Activated T-cell treated with anti-CD3 and anti-CD28 coated beads for 48 hours (primary cell): ENCODE measurements around the gene ATP7A.
"Not testable (repeated sequence)": the region's sequence is repeated elsewhere in the genome, so short reads cannot be mapped to it uniquely, and the experiment has no call there.

Source experiments
- DNase-seq: peaks from one replicate; pipeline ENCODE4 v3.0.0-alpha.2; 2020; ENCODE audit warnings: low read depth

Gene ATP7A

GRCh38 chrX:78037881-78038280 lies 127.4 kb downstream of the ATP7A start:
- no peak for DNase-seq

DNA sequence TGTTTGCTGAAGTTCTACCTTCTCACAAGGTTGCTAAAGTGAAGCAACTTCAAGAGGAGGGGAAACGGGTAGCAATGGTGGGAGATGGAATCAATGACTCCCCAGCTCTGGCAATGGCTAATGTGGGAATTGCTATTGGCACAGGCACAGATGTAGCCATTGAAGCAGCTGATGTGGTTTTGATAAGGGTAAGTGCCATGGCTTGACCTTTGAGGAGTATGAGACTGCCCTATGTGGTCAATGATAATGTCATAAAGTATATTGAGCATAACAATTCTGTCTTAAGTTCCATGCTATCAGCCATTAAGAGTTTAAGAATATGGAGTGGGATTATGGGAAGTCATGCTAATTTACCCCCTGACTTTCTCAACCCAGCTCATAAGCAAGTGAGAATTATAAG lies 132.1 kb downstream of the ATP7A start:
- DNase-seq, result no peak

GRCh38 chrX:78046362-78046761 lies 135.9 kb downstream of the ATP7A start:
- no peak for DNase-seq

DNA sequence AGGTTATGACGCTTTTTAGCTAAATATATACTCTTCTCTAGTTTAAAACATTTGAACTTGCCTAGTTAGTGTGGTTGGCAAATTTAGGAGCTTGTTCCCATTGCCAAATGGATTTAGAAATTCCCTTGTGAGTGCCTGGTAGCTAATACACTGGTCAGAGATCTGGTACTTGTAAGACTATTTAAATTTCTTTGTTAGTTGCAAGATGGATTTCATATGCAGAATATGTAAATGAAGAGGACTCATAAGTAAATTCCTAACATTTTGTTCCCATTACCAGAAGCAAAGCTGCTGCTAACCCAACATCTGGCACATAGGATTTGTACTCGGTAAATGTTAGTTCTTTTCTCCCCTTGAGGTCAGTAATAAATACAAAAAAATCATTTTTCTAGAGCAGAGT lies 137.6 kb downstream of the ATP7A start:
- DNase-seq, result no peak

DNA sequence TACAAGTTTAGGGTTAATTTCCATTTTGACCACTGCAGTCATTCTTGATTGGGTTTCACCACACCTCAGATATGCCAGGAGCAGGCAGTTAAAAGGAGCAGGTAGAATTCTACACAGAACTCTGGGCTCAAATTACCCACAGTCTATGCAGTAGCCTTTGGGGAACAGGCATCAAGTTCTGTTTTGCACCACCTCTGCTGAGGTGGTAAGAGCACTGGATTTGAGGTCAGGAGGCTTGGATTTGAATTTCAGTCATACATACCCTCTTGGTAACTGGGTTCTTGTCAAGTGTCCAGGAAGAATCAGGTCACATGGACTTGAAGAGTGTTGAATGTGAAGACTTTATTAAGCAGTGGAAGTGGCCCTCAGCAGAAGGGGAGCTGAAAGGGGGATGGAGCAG lies 153.2 kb downstream of the ATP7A start:
- DNase-seq, result no peak

DNA sequence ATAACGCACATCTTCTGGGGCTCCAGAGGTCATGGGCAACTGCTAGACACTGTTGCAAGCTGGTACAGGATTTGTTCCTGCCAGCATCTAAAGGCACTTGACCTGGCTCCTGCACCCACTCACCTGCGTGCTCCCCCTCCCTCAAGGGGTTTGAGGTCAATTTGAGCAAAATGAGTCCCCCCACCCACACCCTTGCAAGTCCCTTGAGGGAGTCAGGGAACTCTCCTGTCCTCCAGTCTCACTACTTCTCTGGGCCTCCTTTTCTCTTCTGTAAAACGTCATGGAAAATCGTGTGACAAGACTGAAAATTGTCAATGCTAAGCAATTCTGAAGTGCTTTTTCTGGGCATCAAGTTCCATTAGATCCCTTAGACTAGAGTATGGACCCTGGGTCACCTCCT lies 153.7 kb downstream of the ATP7A start:
- DNase-seq, result no peak

GRCh38 chrX:78064698-78065601 lies 154.5 kb downstream of the ATP7A start:
- DNase-seq, result not testable (repeated sequence)

DNA sequence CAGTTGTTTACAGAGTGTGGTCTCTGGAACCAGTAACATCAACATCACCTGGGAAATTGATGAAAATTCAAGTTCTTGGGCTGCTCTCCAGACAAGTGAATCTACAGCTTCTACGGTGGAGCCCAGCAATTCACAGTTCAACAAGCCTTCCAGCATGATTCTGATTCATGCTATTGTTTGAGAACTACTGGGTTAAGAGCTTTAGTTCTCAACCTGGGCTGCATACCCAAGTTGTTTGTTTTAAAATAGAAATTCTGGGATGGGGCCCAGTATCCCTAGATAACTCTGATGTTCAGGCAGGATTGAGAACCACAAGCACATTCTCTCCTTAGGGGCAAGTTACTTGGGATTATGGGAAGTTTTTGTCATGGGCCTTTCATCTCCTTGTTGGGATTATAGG lies 155.6 kb downstream of the ATP7A start:
- no peak for DNase-seq

DNA sequence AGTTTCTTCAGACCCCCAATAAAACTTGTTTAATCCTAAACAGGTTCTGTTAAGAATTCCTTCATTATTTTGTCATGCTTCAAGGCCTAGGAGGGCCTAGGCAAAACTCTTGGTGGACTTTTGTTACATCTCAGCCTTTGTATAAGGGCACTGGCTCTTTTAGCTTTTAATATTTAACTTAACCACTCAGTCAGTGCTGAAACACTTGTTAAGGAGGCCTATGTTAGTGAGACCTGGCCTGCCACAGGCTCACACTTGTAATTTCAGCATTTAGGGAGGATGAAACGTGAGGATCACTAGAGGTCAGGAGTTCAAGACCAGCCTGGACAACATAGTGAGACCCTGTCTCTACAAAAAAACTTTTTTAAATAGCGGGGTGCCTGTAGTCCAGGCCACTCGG lies 160.8 kb downstream of the ATP7A start:
- DNase-seq, result no peak

GRCh38 chrX:78073147-78074077 lies 162.9 kb downstream of the ATP7A start:
- not testable (repeated sequence) for DNase-seq

- no peak for DNase-seq
These were observed 163.6 kb downstream of the ATP7A start for GRCh38 chrX:78074088-78074487.

- DNase-seq, result no peak
These were observed 165.4 kb downstream of the ATP7A start for GRCh38 chrX:78075787-78076389.

- DNase-seq, result not testable (repeated sequence)
These were observed 170.9 kb downstream of the ATP7A start for GRCh38 chrX:78081413-78081812.

- DNase-seq, result no peak
These were observed 181.8 kb downstream of the ATP7A start for GRCh38 chrX:78092296-78092695.

GRCh38 chrX:78098108-78098507 lies 187.6 kb downstream of the ATP7A start:
- DNase-seq, result no peak
